ENCODE measurements around the gene CKM.

The CKM gene

GRCh38 chr19:45349430-45349941 lies 26.8 kb upstream of the CKM start:
- H2AFZ ChIP-seq (ENCODE audit: low read depth, low read length): no peak overlapping the region
- H3K4me2 ChIP-seq (ENCODE audit: low read length): no peak overlapping the region
- no peak overlapping the region for H3K9ac ChIP-seq (ENCODE audit: low read length)
- H3K9me3 ChIP-seq (ENCODE audit: insufficient read depth, low read length): no peaks in the 10 kb centered on the region
- H3K36me3 ChIP-seq (replicated peaks; ENCODE audit: low read depth, low read length): peaks cover 41% of the 10 kb centered on the region
- H3K4me3 ChIP-seq (ENCODE audit: low read length): no peak overlapping the region
- no peaks in the 10 kb centered on the region for H3K27me3 ChIP-seq (ENCODE audit: low read depth, low read length)
- H3K4me1 ChIP-seq (ENCODE audit: low read length): no peaks in the 10 kb centered on the region
- H3K79me2 ChIP-seq (ENCODE audit: low read length): no peaks in the 10 kb centered on the region
- H4K20me1 ChIP-seq (ENCODE audit: insufficient read depth, low read length): no peaks in the 10 kb centered on the region; the same call in 1 of the 2 replicates
- TF ChIP-seq CTCF (IDR thresholded peaks at IDR 0.05; ENCODE audit: low read depth, low read length) (no peak), EZH2phosphoT487 (IDR thresholded peaks at IDR 0.05; ENCODE audit: low read depth) (no peak)
- H3K27ac ChIP-seq (ENCODE audit: low read length): no peak overlapping the region

GRCh38 chr19:45349126-45349415 lies 26.4 kb upstream of the CKM start:
- Histone ChIP-seq H3K9me3 (ENCODE audit: insufficient read depth, low read length) (no peaks in the 10 kb centered on the region), H3K27me3 (ENCODE audit: low read depth, low read length) (no peaks in the 10 kb centered on the region), H3K4me1 (ENCODE audit: low read length) (no peaks in the 10 kb centered on the region), H3K79me2 (ENCODE audit: low read length) (no peaks in the 10 kb centered on the region), H4K20me1 (ENCODE audit: insufficient read depth, low read length) (no peaks in the 10 kb centered on the region; the same call in 1 of the 2 replicates), H3K36me3 (replicated peaks; ENCODE audit: low read depth, low read length) (peaks cover 37% of the 10 kb centered on the region), H3K4me2 (ENCODE audit: low read length) (no peak overlapping the region), H3K4me3 (ENCODE audit: low read length) (no peak overlapping the region), H3K27ac (ENCODE audit: low read length) (no peak overlapping the region), H2AFZ (ENCODE audit: low read depth, low read length) (no peak overlapping the region), H3K9ac (ENCODE audit: low read length) (no peak overlapping the region)
- TF ChIP-seq CTCF (IDR thresholded peaks at IDR 0.05; ENCODE audit: low read depth, low read length): no peak
- no peak for TF ChIP-seq EZH2phosphoT487 (IDR thresholded peaks at IDR 0.05; ENCODE audit: low read depth)

- H3K79me2 ChIP-seq (ENCODE audit: low read length): no peaks in the 10 kb centered on the region
- H3K27ac ChIP-seq (ENCODE audit: low read length): no peak overlapping the region
- no peak overlapping the region for H2AFZ ChIP-seq (ENCODE audit: low read depth, low read length)
- H3K4me2 ChIP-seq (ENCODE audit: low read length): no peak overlapping the region
- no peaks in the 10 kb centered on the region; the same call in 1 of the 2 replicates for H4K20me1 ChIP-seq (ENCODE audit: insufficient read depth, low read length)
- H3K27me3 ChIP-seq (ENCODE audit: low read depth, low read length): no peaks in the 10 kb centered on the region
- no peak overlapping the region for H3K4me3 ChIP-seq (ENCODE audit: low read length)
- no peak for TF ChIP-seq CTCF (IDR thresholded peaks at IDR 0.05; ENCODE audit: low read depth, low read length)
- TF ChIP-seq EZH2phosphoT487 (IDR thresholded peaks at IDR 0.05; ENCODE audit: low read depth): no peak
- H3K36me3 ChIP-seq (replicated peaks; ENCODE audit: low read depth, low read length): peaks cover 32% of the 10 kb centered on the region
- no peak overlapping the region for H3K9ac ChIP-seq (ENCODE audit: low read length)
- H3K9me3 ChIP-seq (ENCODE audit: insufficient read depth, low read length): no peaks in the 10 kb centered on the region
- no peaks in the 10 kb centered on the region for H3K4me1 ChIP-seq (ENCODE audit: low read length)
These were observed 25.9 kb upstream of the CKM start for GRCh38 chr19:45348367-45349125.

- Histone ChIP-seq H3K79me2 (ENCODE audit: low read length) (no peaks in the 10 kb centered on the region), H3K4me2 (ENCODE audit: low read length) (no peak overlapping the region), H4K20me1 (ENCODE audit: insufficient read depth, low read length) (no peaks in the 10 kb centered on the region; the same call in 1 of the 2 replicates), H3K36me3 (replicated peaks; ENCODE audit: low read depth, low read length) (peaks cover 25% of the 10 kb centered on the region), H3K27ac (ENCODE audit: low read length) (no peak overlapping the region), H3K9ac (ENCODE audit: low read length) (no peak overlapping the region), H3K4me3 (ENCODE audit: low read length) (no peak overlapping the region), H2AFZ (ENCODE audit: low read depth, low read length) (no peak overlapping the region), H3K4me1 (ENCODE audit: low read length) (no peaks in the 10 kb centered on the region), H3K27me3 (ENCODE audit: low read depth, low read length) (no peaks in the 10 kb centered on the region), H3K9me3 (ENCODE audit: insufficient read depth, low read length) (no peaks in the 10 kb centered on the region)
- no peak for TF ChIP-seq CTCF (IDR thresholded peaks at IDR 0.05; ENCODE audit: low read depth, low read length)
- TF ChIP-seq EZH2phosphoT487 (IDR thresholded peaks at IDR 0.05; ENCODE audit: low read depth): no peak
These were observed 25.1 kb upstream of the CKM start for GRCh38 chr19:45347570-45348366.

All from OCI-LY3 (cell line).